Measurements from ENCODE around the gene FBXO36. TPM values are rescaled to one million over a fixed set of nuclear protein-coding genes. Genes with fewer than 3 reads are reported as not detected.

FBXO36 gene
- total and polyA plus RNA-seq, 2 donors (not counting 3 experiments of a cell fraction or from before 2014, with no cell fraction given): 0.53 to 1.2 TPM

DNA sequence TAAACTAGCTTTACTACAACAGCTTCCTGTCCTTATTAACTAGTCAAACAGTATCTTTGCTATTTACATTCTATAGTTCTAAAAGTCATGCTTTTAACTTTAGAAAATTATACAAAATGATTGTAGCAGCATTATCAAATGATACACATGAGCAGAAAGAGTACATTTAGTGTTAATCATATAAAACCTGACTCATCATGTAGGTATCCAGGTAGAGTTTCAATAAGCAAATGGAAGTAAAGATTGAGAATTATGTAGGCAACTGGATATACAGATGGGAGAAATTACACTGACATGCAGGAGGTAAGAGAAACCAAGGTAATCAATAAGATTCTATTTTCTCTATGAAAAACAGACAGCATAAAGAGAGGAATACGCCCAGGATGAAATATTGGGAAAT, 34.3 kb upstream of the FBXO36 start:
- Histone ChIP-seq H3K27me3 (ENCODE audit: control insufficient read depth in 2 of 2, insufficient read depth in 2 of 2, low read length in 2 of 2) (no peaks in the 10 kb centered on the region), H3K9ac (replicated peaks; ENCODE audit: extremely low read depth, insufficient read depth, low read length) (no peak overlapping the region), H3K27ac (ENCODE audit: insufficient read depth, low read depth, low read length) (no peak overlapping the region), H2AFZ (ENCODE audit: low read depth, low read length) (no peak overlapping the region), H3K9me3 (replicated peaks; ENCODE audit: control insufficient read depth, insufficient read depth, low read length) (no peaks in the 10 kb centered on the region), H3K9me1 (replicated peaks; ENCODE audit: control insufficient read depth, extremely low read depth, insufficient read depth, low read length) (no peaks in the 10 kb centered on the region), H3K4me3 (replicated peaks in 1 of 3; ENCODE audit: insufficient read depth in 1 of 3, low read depth in 1 of 3, low read length in 3 of 3) (no peak overlapping the region), H3K36me3 (ENCODE audit: control insufficient read depth in 2 of 2, extremely low read depth in 1 of 2, insufficient read depth in 2 of 2, low read length in 2 of 2) (peaks cover 0 to 2% of the 10 kb centered on the region in 2 experiments), H4K20me1 (replicated peaks; ENCODE audit: control insufficient read depth, extremely low read depth, insufficient read depth, low read length) (peaks cover 17% of the 10 kb centered on the region), H3K79me2 (ENCODE audit: control insufficient read depth, insufficient read depth, low read length) (peaks cover 94% of the 10 kb centered on the region), H3K4me2 (ENCODE audit: insufficient read depth, low read length) (no peak overlapping the region), H3K4me1 (ENCODE audit: control insufficient read depth, extremely low read depth, insufficient read depth, low read length) (peaks cover 2% of the 10 kb centered on the region)
- TF ChIP-seq GATA2 (IDR thresholded peaks at IDR 0.05; ENCODE audit: insufficient read depth, insufficient read length, low read depth, low read length): no peak
- TF ChIP-seq MAX (IDR thresholded peaks at IDR 0.05; ENCODE audit: insufficient read depth, insufficient read length): no peak
- no peak for TF ChIP-seq POLR2A (IDR thresholded peaks at IDR 0.05; ENCODE audit: low read depth, low read length)
- TF ChIP-seq JUN (IDR thresholded peaks at IDR 0.05; ENCODE audit: borderline replicate concordance, insufficient read depth, insufficient read length, low read depth): no peak
- no peak for TF ChIP-seq POLR2AphosphoS5 (IDR thresholded peaks at IDR 0.05; ENCODE audit: insufficient read depth, low read depth, low read length)
- no peak for TF ChIP-seq EZH2 (IDR thresholded peaks at IDR 0.05; ENCODE audit: borderline replicate concordance, low read depth, low read length, severe bottlenecking)
- TF ChIP-seq MYC (IDR thresholded peaks at IDR 0.05; ENCODE audit: low read depth, low read length): no peak
- TF ChIP-seq CTCF (IDR thresholded peaks at IDR 0.05; ENCODE audit: extremely low read depth in 1 of 2, insufficient read depth in 1 of 2, low read depth in 1 of 2, low read length in 2 of 2): no peak
- no peak for TF ChIP-seq FOS (IDR thresholded peaks at IDR 0.05; ENCODE audit: borderline replicate concordance, insufficient read depth, low read length)
- ChIA-PET POLR2A (no interaction called here), CTCF (interaction anchor here (1.7 kb wide), 1 partner anchor 87 kb away, joined by 5 read pairs; no protein-coding TSS in a partner anchor)
- dilution Hi-C loops (cut with MboI; ENCODE audit: extremely low pct_ligation_motif_present, low sequenced_read_pairs) (no loop called here), intact Hi-C loops (cut with micrococcal nuclease) (no loop called here)
- BruUV-seq (replicated peaks): no TSS peak
- FAIRE-seq: no peak
- no peak for DNase-seq (ENCODE audit: low read depth, low spot score)
